ENCODE results near the gene CT47C1. TPM values are rescaled to one million over a fixed set of nuclear protein-coding genes. Genes with fewer than 3 reads are reported as not detected.
"Not testable (repeated sequence)": the region's sequence is repeated elsewhere in the genome, so short reads cannot be mapped to it uniquely, and the experiment has no call there.

The CT47C1 gene
- not detected in 2 replicates for total RNA-seq

GRCh38 chrX:119072744-119073143 lies at the start of gene CT47C1:
Gene CT47C1 (plus strand): TSS chrX:119072993. CDS start chrX:119073226, 233 bp downstream.
- no peak within 1 kb of the TSS for H3K4me3 ChIP-seq (ENCODE audit: low read depth, low read length)
- TF ChIP-seq, protein P1, sequence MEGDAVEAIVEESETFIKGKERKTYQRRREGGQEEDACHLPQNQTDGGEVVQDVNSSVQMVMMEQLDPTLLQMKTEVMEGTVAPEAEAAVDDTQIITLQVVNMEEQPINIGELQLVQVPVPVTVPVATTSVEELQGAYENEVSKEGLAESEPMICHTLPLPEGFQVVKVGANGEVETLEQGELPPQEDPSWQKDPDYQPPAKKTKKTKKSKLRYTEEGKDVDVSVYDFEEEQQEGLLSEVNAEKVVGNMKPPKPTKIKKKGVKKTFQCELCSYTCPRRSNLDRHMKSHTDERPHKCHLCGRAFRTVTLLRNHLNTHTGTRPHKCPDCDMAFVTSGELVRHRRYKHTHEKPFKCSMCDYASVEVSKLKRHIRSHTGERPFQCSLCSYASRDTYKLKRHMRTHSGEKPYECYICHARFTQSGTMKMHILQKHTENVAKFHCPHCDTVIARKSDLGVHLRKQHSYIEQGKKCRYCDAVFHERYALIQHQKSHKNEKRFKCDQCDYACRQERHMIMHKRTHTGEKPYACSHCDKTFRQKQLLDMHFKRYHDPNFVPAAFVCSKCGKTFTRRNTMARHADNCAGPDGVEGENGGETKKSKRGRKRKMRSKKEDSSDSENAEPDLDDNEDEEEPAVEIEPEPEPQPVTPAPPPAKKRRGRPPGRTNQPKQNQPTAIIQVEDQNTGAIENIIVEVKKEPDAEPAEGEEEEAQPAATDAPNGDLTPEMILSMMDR (IDR thresholded peaks at IDR 0.05; ENCODE audit: insufficient read depth, low read depth, low read length), result no peak
- no peak for DNase-seq (ENCODE audit: low read depth)

- no peak for DNase-seq (ENCODE audit: low read depth)
- TF ChIP-seq, protein P1 (IDR thresholded peaks at IDR 0.05; ENCODE audit: insufficient read depth, low read depth, low read length), result no peak
Observed at GRCh38 chrX:119025900-119026299, 46.9 kb upstream of the CT47C1 start.

GRCh38 chrX:119026344-119026743 lies 46.4 kb upstream of the CT47C1 start:
- DNase-seq (ENCODE audit: low read depth); H3K4me3 ChIP-seq (ENCODE audit: low read depth, low read length): not testable (repeated sequence)

More at GRCh38 chrX:119025900-119026299, 46.9 kb upstream of the CT47C1 start:
- H3K4me3 ChIP-seq (ENCODE audit: low read depth, low read length), result no peak overlapping the region

DNA sequence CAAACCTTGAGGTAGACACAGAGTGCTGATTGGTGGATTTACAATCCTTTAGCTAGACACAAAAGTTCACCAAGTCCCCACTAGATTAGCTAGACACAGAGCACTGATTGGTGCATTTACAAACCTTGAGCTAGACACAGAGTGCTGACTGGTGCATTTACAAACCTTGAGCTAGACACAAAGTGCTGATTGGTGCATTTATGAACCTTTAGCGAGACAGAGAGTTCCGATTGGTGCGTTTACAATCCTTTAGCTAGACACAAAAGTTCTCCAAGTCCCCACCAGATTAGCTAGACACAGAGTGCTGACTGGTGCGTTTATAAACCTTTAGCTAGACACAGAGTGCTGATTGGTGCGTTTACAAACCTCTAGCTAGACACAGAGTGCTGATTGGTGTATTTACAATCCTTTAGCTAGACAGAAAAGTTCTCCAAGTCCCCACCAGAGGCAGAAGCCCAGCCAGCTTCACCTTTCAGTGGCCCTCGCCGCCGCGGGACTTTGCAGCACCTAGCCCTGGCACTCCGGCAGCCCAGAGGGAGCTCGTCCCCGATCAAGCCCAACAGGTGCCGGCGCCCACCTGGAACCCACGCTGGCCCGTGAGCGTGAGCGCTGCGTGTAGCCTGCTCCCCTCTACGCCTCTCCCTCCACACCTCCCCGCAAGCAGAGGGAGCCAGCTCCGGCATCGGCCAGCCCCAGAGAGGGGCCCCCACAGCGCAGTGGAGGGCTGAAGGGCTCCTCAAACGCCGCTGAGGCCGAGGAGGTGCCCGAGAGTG lies 44.6 kb upstream of the CT47C1 start:
- not testable (repeated sequence) for DNase-seq (ENCODE audit: low read depth); H3K4me3 ChIP-seq (ENCODE audit: low read depth, low read length)

DNA sequence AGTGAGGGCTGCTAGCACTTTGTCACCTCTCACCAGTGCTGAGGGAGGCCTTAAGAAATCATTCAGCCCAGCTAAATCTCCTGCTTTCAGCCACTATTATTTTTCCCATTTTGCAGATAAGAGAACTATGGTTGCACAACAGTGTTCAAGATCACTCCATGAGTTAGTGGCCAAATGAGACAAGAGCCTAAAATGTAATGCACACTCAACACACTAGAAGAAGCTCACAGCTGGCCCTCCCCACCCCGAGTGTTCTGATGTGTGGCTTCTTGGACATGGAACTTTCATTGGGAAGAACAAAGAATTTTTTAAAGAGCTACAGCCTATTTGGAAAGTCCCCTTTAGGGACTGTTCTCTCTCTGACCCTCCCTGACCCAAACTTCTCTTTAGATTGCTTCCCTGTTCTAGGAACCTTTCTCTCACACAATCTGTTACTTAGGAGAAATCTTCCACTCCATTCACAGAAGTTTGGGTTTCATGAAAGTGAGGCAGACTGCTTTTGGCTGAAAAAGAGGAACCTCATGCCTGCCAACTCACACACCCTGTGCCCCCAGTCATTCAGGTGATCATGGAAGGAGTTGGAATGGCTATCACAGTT lies 44.0 kb upstream of the CT47C1 start:
- TF ChIP-seq, protein P1 (IDR thresholded peaks at IDR 0.05; ENCODE audit: insufficient read depth, low read depth, low read length), result no peak
- DNase-seq (ENCODE audit: low read depth), result no peak
- no peak overlapping the region for H3K4me3 ChIP-seq (ENCODE audit: low read depth, low read length)

DNA sequence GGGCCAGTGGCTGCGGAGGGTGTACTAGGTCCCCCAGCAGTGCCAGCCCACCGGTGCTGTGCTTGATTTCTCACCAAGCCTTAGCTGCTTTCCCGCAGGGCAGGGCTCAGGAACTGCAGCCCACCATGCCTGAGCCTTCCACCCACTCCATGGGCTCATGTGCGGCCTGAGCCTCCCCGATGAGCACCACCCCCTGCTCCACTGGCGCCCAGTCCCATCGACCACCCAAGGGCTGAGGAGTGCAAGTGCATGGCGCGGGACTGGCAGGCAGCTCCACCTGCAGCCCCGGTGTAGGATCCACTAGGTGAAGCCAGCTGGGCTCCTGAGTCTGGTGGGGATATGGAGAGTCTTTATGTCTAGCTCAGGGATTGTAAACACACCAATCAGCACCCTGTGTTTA lies 43.1 kb upstream of the CT47C1 start:
- DNase-seq (ENCODE audit: low read depth); H3K4me3 ChIP-seq (ENCODE audit: low read depth, low read length): not testable (repeated sequence)

GRCh38 chrX:119030990-119031389 lies 41.8 kb upstream of the CT47C1 start:
- TF ChIP-seq, protein P1 (IDR thresholded peaks at IDR 0.05; ENCODE audit: insufficient read depth, low read depth, low read length), result no peak
- DNase-seq (ENCODE audit: low read depth), result no peak
- H3K4me3 ChIP-seq (ENCODE audit: low read depth, low read length), result no peak overlapping the region

- DNase-seq (ENCODE audit: low read depth), result no peak
- H3K4me3 ChIP-seq (ENCODE audit: low read depth, low read length), result no peak overlapping the region
- TF ChIP-seq, protein P1 (IDR thresholded peaks at IDR 0.05; ENCODE audit: insufficient read depth, low read depth, low read length), result no peak
Observed at GRCh38 chrX:119036107-119037029, 36.4 kb upstream of the CT47C1 start.

Measured in fibroblast of villous mesenchyme (primary cell).